ENCODE measurements around the gene OTUD3.

GRCh38 chr1:19910650-19911049 lies 28.5 kb downstream of the OTUD3 start:
- TF ChIP-seq, protein P1, sequence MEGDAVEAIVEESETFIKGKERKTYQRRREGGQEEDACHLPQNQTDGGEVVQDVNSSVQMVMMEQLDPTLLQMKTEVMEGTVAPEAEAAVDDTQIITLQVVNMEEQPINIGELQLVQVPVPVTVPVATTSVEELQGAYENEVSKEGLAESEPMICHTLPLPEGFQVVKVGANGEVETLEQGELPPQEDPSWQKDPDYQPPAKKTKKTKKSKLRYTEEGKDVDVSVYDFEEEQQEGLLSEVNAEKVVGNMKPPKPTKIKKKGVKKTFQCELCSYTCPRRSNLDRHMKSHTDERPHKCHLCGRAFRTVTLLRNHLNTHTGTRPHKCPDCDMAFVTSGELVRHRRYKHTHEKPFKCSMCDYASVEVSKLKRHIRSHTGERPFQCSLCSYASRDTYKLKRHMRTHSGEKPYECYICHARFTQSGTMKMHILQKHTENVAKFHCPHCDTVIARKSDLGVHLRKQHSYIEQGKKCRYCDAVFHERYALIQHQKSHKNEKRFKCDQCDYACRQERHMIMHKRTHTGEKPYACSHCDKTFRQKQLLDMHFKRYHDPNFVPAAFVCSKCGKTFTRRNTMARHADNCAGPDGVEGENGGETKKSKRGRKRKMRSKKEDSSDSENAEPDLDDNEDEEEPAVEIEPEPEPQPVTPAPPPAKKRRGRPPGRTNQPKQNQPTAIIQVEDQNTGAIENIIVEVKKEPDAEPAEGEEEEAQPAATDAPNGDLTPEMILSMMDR (IDR thresholded peaks at IDR 0.05): no peak
- no peak for TF ChIP-seq POLR2A (IDR thresholded peaks at IDR 0.05)
